Keratinocyte (primary cell): ENCODE results near the gene UNG. TPM values are rescaled to one million over a fixed set of nuclear protein-coding genes. Genes with fewer than 3 reads are reported as not detected.
"Not testable (repeated sequence)": the region's sequence is repeated elsewhere in the genome, so short reads cannot be mapped to it uniquely, and the experiment has no call there.

Experiments used
- DNase-seq: peaks from one replicate; pipeline ENCODE4 v3.0.0-alpha.2; 2011; ENCODE audit warnings: low read depth, missing footprints, low spot score
- FAIRE-seq: peaks from 2 replicates; lab custom pipeline; 2011; peaks lifted over from hg19 to GRCh38; lab: Jason Lieb, UNC
- H2AFZ ChIP-seq: 2 replicates; pipeline ENCODE4 v1.6.0; 2012; ENCODE audit warnings: low read length, control low read depth, inconsistent platforms; ENCODE audit not compliant: control insufficient read depth
- H3K27ac ChIP-seq: 2 replicates; pipeline ENCODE4 v1.5.1; 2011; ENCODE audit warnings: low read length; ENCODE audit not compliant: control insufficient read depth, insufficient read depth
- H3K27me3 ChIP-seq: 3 replicates; pipeline ENCODE4 v1.6.0; 2011; ENCODE audit warnings: low read length; ENCODE audit not compliant: control insufficient read depth, insufficient read depth; ENCODE audit errors: extremely low read depth
- H3K36me3 ChIP-seq, 2 experiments: 2 replicates in 1 of 2; 3 replicates in 1 of 2; pipeline ENCODE4 v1.5.1; 2011; ENCODE audit warnings: low read length in 2 of 2, mild to moderate bottlenecking in 1 of 2; ENCODE audit not compliant: control insufficient read depth in 2 of 2, insufficient read depth in 2 of 2; ENCODE audit errors: extremely low read depth in 1 of 2
- H3K4me1 ChIP-seq: 3 replicates; pipeline ENCODE4 v1.5.1; 2011; ENCODE audit warnings: low read length; ENCODE audit not compliant: control insufficient read depth, insufficient read depth; ENCODE audit errors: extremely low read depth
- H3K4me2 ChIP-seq: 3 replicates; pipeline ENCODE4 v1.6.0; 2011; ENCODE audit warnings: low read depth, low read length; ENCODE audit not compliant: control insufficient read depth, insufficient read depth; ENCODE audit errors: extremely low read depth
- H3K4me3 ChIP-seq, 3 experiments: fragments of 200-600 bp in 1 of 3; sonication (generic) in 1 of 3; 2 replicates in 2 of 3; 3 replicates in 1 of 3; pipeline ENCODE4 v1.5.1; 2011 to 2016; ENCODE audit warnings: low read length in 3 of 3, mild to moderate bottlenecking in 3 of 3, control low read depth in 2 of 3, inconsistent platforms in 1 of 3, low read depth in 1 of 3, mixed read lengths in 1 of 3, mixed run types in 1 of 3, moderate library complexity in 1 of 3; ENCODE audit not compliant: control insufficient read depth in 2 of 3, insufficient read depth in 2 of 3; ENCODE audit errors: extremely low read depth in 1 of 3
- H3K79me2 ChIP-seq: 2 replicates; pipeline ENCODE4 v1.6.0; 2012; ENCODE audit warnings: low read length; ENCODE audit not compliant: control insufficient read depth, insufficient read depth
- H3K9ac ChIP-seq: 3 replicates; pipeline ENCODE4 v1.6.0; 2011; ENCODE audit warnings: low read length; ENCODE audit not compliant: control insufficient read depth, insufficient read depth; ENCODE audit errors: extremely low read depth
- H3K9me1 ChIP-seq: 3 replicates; pipeline ENCODE4 v1.6.0; 2011; ENCODE audit warnings: low read length; ENCODE audit not compliant: control insufficient read depth, insufficient read depth; ENCODE audit errors: extremely low read depth
- H3K9me3 ChIP-seq: 2 replicates; pipeline ENCODE4 v1.5.1; 2012; ENCODE audit warnings: low read depth, low read length; ENCODE audit not compliant: control insufficient read depth
- H4K20me1 ChIP-seq: 3 replicates; pipeline ENCODE4 v1.6.0; 2011; ENCODE audit warnings: low read length; ENCODE audit not compliant: control insufficient read depth, insufficient read depth; ENCODE audit errors: extremely low read depth
- CTCF ChIP-seq, 3 experiments: IDR thresholded peaks in 1 of 3; conservative IDR thresholded peaks in 1 of 3; optimal IDR thresholded peaks in 1 of 3; 2 replicates in 2 of 3; 3 replicates in 1 of 3; pipeline versions ENCODE3 to v1.5.1; 2011; ENCODE audit warnings: low read length in 3 of 3, mild to moderate bottlenecking in 3 of 3, moderate library complexity in 2 of 3, control low read depth in 1 of 3, inconsistent platforms in 1 of 3; ENCODE audit not compliant: insufficient read depth in 2 of 3; ENCODE audit errors: extremely low read depth in 1 of 3
- EZH2 ChIP-seq: IDR thresholded peaks from one replicate; pipeline ENCODE4 v1.6.1; 2012; ENCODE audit warnings: inconsistent platforms, mild to moderate bottlenecking, low read length, moderate library complexity
- dilution Hi-C: fragments of 300-500 bp; cut with MboI; formaldehyde crosslinking; loops from one replicate; pipeline ENCODE4 v1.7.0; 2020; ENCODE audit warnings: low sequenced_read_pairs; ENCODE audit not compliant: extremely low pct_ligation_motif_present
- polyA plus RNA-seq, 5 experiments: library from polyadenylated mRNA; depleted of rRNA in 3 of 5; stranded (reverse) in 3 of 5; stranded (forward) in 1 of 5; unstranded in 1 of 5; fragments of >200 nt; gene quantifications; 1 replicate in 1 of 5; 2 replicates in 3 of 5; 3 replicates in 1 of 5; pipeline versions ENCODE4 v1.2.1 to v1.2.3, GENCODE V29; 2011 to 2012; ENCODE audit warnings: missing spikeins in 2 of 5, low read depth in 1 of 5, low replicate concordance in 1 of 5

Gene UNG
- polyA plus RNA-seq, 1 donor (not counting 4 experiments of a cell fraction or from before 2014, with no cell fraction given): 26.3 TPM

- Histone ChIP-seq H4K20me1 (no peaks in the 10 kb centered on the region), H3K4me3 (no peak overlapping the region), H3K27me3 (no peaks in the 10 kb centered on the region), H3K9me1 (no peaks in the 10 kb centered on the region), H3K79me2 (no peaks in the 10 kb centered on the region), H3K9ac (no peak overlapping the region), H3K4me1 (no peaks in the 10 kb centered on the region), H3K27ac (no peak overlapping the region), H3K9me3 (no peaks in the 10 kb centered on the region), H2AFZ (no peak overlapping the region), H3K36me3 (no peaks in the 10 kb centered on the region), H3K4me2 (no peak overlapping the region)
- dilution Hi-C loops: no loop called here
- DNase-seq (no peak), FAIRE-seq (no peak)
- TF ChIP-seq CTCF (optimal IDR thresholded peaks at IDR 0.05 in 1 of 3, IDR thresholded peaks at IDR 0.05 in 1 of 3, conservative IDR thresholded peaks at IDR 0.05 in 1 of 3; ENCODE audit: extremely low read depth in 1 of 3, insufficient read depth in 2 of 3, low read length in 3 of 3) (no peak), EZH2 (no peak)
Observed at GRCh38 chr12:109144224-109144623, 46.8 kb downstream of the UNG start.

- H3K79me2 ChIP-seq, H3K27ac ChIP-seq, dilution Hi-C loops, H3K9ac ChIP-seq, H3K4me3 ChIP-seq, H3K4me1 ChIP-seq, H4K20me1 ChIP-seq, H3K4me2 ChIP-seq, H2AFZ ChIP-seq, H3K9me1 ChIP-seq, FAIRE-seq, H3K36me3 ChIP-seq, H3K27me3 ChIP-seq, DNase-seq, H3K9me3 ChIP-seq: not testable (repeated sequence)
Observed at GRCh38 chr12:109147126-109147525, 49.7 kb downstream of the UNG start.

GRCh38 chr12:109147954-109148353 is 50.6 kb downstream of the UNG start:
- H3K4me3 ChIP-seq: no peak overlapping the region
- no peak overlapping the region for H2AFZ ChIP-seq
- no peak overlapping the region for H3K9ac ChIP-seq
- no peak for TF ChIP-seq CTCF (optimal IDR thresholded peaks at IDR 0.05 in 1 of 3, IDR thresholded peaks at IDR 0.05 in 1 of 3, conservative IDR thresholded peaks at IDR 0.05 in 1 of 3; ENCODE audit: extremely low read depth in 1 of 3, insufficient read depth in 2 of 3, low read length in 3 of 3)
- TF ChIP-seq EZH2: no peak
- H3K36me3 ChIP-seq: no peaks in the 10 kb centered on the region
- no peaks in the 10 kb centered on the region for H4K20me1 ChIP-seq
- H3K4me1 ChIP-seq: no peaks in the 10 kb centered on the region
- peaks cover 5% of the 10 kb centered on the region for H3K27me3 ChIP-seq
- DNase-seq (no peak), FAIRE-seq (no peak)
- no peaks in the 10 kb centered on the region for H3K9me3 ChIP-seq
- no peak overlapping the region for H3K4me2 ChIP-seq
- no peaks in the 10 kb centered on the region for H3K79me2 ChIP-seq
- H3K9me1 ChIP-seq: no peaks in the 10 kb centered on the region
- H3K27ac ChIP-seq: no peak overlapping the region
- dilution Hi-C loops: no loop called here
